Measurements from ENCODE around the gene PLCD3.

PLCD3 gene

DNA sequence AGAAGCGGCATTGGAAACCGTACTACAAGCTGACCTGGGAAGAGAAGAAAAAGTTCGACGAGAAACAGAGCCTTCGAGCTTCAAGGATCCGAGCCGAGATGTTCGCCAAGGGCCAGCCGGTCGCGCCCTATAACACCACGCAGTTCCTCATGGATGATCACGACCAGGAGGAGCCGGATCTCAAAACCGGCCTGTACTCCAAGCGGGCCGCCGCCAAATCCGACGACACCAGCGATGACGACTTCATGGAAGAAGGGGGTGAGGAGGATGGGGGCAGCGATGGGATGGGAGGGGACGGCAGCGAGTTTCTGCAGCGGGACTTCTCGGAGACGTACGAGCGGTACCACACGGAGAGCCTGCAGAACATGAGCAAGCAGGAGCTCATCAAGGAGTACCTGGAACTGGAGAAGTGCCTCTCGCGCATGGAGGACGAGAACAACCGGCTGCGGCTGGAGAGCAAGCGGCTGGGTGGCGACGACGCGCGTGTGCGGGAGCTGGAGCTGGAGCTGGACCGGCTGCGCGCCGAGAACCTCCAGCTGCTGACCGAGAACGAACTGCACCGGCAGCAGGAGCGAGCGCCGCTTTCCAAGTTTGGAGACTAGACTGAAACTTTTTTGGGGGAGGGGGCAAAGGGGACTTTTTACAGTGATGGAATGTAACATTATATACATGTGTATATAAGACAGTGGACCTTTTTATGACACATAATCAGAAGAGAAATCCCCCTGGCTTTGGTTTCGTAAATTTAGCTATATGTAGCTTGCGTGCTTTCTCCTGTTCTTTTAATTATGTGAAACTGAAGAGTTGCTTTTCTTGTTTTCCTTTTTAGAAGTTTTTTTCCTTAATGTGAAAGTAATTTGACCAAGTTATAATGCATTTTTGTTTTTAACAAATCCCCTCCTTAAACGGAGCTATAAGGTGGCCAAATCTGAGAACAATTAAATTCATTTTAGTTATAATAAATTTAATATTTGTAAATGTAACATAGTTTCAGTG is 17.7 kb upstream of the PLCD3 start:
- DNase-seq (ENCODE audit: low spot score) = peak; percentile 57

DNA sequence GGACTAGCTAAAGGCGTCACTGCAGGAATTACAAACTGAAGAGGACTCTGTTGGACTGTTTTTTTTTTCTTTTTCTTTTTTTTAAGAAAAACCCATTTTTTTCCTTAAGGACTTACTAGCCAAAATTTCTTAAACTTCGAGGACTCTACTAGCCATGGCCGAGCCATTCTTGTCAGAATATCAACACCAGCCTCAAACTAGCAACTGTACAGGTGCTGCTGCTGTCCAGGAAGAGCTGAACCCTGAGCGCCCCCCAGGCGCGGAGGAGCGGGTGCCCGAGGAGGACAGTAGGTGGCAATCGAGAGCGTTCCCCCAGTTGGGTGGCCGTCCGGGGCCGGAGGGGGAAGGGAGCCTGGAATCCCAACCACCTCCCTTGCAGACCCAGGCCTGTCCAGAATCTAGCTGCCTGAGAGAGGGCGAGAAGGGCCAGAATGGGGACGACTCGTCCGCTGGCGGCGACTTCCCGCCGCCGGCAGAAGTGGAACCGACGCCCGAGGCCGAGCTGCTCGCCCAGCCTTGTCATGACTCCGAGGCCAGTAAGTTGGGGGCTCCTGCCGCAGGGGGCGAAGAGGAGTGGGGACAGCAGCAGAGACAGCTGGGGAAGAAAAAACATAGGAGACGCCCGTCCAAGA is 16.8 kb upstream of the PLCD3 start:
- DNase-seq (ENCODE audit: low spot score) = peak; percentile 89

DNA sequence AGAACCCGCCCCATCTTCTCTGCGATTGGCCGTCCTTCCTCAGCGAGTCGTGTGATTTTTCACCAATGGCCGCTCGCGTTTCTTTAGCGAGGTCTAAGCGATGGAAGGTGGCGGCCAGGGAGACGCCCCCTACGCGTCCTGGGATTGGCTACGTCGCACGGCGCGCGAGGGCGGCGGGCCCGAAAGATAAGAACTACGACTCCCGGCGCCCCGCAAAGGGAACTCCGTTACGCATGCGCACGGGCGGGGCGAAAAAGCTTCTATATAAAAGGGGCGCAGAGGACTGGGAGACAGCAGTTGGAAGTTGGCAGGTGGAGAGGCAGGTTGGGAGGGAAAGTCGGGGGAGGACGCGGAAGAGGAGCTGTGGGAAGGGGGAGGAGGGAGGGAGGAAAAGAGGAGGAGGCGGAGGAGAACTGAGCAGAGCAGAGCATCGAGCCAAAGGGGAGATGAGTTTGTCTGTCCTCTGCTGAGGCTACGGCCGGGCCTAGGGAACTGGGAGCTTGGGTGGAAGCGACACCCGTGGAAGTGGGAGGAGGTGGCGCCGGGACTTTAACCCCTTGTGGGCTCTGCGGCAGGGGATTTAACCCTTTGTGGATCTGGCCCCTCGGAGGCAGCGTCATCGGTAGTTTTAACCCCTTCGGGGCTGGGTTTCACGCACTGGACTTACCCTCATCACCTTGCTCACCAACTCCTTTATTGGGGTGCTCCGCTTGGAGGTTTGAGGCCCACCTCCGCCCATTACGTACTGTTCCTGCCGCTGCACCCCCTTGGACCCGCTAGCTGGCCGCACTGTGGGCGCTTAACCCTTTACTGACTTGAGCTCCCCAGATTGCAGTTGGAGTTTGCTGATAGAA is 16.1 kb upstream of the PLCD3 start, which contains the start of gene HEXIM1:
TSS of gene HEXIM1 (plus strand) at position 293 of the 854 bp plus-strand sequence. CDS start 716 bp downstream, outside the sequence.
- peak; percentile 99 for DNase-seq (ENCODE audit: low spot score)

DNA sequence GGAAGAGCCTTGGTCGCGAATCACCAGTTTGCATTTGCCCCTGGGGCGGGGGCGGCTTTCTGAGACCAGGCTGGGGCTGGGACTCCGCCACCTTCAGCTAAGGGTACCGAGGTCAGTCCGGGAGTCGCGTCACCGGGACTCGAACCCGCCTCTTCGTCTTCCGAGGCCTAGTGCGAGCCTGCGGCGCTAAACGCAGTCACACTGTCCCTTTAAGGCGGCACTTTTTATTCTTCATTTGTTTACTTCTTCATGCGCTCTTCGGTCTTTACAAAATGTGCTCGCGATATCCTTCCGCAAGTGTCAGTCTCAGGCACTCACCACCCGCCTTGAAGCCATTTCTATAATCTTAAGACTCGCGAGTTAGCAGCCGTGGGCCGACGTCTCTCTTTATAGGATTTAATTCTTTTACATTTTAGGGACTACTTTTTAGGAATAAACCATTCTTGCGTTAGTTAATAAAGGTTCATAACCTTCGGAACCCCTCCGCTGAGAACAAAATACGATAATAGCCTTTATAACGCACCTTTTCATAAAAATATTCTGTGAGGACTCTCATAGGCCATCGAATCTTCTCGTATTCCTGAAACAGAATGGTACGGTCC is 15.4 kb upstream of the PLCD3 start:
- DNase-seq (ENCODE audit: low spot score) = peak; percentile 95

DNA sequence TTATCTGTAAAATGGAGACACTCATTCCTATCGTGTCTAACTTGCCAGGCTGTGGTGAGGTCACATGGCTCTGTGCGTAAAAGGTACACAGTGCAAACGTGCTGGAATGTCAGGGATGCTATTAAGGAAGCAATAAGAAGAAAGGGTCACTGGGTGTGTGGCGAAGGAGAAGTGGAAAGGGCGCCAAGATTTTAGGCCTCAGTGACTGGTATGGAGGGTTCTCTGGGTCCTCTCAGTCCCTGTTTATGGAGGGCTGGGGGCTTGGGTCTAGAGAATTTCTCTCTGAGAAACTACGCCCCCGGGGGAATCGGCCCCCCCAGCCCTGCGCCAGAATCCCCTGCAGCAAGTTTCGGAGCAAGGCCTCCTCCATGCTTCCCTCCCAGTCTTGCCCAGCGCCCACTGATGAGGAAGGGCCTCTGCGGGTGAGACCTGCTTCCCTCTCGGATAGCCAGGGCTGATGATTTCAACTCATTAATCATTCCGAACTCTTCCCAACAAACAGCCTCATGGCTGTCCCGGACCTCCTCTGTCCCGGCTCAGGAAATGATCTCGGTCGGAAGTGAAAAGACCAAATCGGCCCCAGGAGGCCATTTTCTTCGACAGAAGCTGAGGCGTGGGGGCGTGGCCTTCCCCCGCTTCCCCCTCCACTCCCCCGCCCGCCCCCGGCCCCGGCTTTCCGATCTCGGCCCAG is 14.7 kb upstream of the PLCD3 start:
- DNase-seq (ENCODE audit: low spot score) = no peak

DNA sequence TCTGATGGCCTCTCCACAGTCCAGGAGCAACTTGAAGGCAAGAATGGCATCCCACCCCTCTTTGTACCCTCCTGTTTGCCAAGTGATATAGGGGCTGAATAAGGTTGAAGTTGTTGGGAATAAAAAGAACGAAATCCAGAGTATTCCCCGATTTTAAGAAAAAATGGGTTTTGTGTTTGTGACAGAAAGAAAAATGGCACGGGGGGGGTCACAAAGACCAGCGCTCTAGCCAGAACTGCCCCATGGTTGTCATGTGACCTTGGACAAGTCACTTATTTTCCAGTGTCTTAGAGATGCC is 14.2 kb upstream of the PLCD3 start:
- DNase-seq (ENCODE audit: low spot score) = no peak

DNA sequence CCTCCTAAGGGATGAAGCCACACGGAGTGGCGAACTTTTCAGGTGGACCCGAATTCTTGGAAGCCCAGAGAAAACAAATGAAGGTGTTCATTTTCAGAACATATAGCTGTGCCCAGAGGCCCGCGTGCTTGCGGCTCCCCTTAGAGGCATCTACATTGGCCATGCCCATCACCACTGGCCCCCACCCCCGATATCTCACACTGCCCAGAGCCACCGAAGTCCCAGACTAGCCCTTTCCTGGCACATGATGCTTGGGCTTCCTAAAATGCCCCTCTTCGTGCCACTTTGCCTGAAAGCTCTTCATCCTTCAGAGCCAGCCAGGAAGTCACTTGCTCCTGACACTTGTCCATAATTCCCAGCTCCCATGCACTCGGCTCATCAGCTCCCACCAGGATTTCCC is 13.9 kb upstream of the PLCD3 start:
- no peak for DNase-seq (ENCODE audit: low spot score)

DNA sequence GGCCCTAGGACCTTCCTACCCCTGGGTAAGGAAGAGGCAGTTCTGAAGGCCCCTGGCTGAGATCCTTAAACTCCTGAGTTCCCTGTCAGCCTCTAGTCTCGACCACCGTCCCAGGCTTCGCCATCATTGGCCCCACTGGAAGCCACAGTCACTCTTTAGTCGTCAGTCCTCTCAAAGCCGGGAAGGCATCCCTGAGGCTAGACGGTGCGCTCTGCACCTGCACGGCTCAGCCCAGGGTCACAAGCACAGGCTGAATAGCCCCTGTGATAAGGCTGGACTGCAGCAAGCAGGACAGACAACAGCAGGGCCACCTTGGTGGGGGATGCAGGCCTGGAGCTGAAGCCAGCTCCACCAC is 12.7 kb upstream of the PLCD3 start:
- DNase-seq (ENCODE audit: low spot score) = no peak

DNA sequence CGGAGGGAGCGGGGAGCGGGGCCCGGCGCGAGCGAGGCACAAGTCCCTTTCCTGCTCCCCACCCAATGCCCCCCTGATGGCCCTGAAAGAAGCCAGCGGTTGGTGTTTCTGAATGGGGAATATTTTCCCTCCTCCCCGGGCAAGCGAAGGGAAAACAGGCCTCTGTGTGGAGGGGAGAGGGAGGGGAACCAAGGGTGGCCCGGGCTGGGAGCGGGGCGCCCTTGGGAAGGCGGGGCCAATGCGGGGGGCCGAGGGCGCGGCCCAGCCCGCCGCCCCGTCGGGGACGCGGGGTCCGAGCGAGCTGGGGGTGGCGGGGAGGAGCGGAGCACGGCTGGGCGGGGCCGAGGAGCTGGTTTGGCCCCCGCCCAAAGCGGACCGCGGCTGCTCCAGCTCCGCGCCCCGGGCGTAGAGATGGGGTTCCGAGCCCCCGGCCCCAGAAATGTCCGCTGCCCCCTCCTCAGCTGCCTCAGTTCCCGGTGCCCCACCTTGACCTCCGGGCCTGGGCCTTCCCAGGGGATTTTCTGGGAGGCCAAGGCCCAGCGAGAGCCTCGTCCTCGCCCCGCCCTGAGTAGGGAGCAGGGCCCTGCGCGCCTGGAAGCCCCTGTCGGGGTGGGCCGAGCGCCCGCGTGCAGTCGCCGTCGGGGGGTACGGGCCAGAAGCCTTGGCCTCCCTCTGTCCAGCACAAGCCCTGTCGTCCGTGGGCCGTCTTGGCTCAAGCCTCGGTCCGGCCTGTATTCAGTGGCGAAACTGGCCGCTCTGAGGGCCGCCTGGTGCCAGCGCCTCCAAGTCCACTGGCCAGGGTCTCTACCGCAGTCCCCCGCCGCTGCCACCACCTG is 12.1 kb upstream of the PLCD3 start:
- no peak for DNase-seq (ENCODE audit: low spot score)

DNA sequence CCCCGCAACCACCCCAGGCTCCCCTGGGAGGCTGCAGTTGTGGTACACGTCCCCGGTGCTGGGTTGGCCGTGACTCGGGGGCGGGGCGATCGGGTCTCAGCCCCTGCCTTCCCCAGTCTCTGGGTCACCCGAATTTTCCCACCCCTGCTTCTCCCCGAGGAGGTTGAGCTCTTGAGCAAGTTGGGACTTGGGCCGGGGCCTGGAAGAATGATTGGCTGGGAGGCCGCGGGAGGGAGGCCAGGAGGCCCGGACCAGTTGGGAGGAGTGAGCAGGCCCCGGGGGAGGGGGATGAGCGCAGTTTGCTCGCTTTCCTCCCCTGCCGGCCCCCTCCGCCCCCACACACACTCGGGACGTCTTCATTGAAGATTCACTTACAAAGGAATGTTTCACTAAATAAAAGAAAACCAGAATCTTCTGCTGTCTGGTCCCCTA is 11.5 kb upstream of the PLCD3 start:
- DNase-seq (ENCODE audit: low spot score) = peak; percentile 62

DNA sequence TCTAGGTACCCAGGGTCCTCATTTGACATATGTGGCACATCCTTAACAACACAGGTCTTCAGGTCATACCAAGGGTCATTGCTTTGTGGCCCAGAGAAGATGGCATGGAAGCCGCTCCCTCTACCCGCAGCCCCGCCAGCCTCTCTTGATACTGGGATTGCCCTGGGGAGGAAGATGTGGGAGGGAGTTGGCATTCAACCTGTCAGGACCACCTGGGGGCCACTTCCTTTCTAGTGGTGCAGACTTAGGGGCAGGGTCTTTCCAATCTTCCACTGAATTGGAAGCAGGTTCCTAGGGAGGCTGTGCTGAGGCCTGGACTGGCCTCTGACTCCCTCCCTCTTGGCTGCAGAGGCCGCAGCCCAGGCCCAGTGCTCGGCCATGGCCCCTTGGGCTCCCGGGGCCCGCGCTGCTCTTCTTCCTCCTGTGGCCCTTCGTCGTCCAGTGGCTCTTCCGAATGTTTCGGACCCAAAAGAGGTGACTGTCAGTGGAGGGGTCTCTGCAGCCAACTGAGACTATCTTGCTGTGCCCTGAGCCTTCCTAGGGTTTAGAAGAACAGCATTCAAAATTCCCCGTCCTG is 10.9 kb upstream of the PLCD3 start:
- no peak for DNase-seq (ENCODE audit: low spot score)

DNA sequence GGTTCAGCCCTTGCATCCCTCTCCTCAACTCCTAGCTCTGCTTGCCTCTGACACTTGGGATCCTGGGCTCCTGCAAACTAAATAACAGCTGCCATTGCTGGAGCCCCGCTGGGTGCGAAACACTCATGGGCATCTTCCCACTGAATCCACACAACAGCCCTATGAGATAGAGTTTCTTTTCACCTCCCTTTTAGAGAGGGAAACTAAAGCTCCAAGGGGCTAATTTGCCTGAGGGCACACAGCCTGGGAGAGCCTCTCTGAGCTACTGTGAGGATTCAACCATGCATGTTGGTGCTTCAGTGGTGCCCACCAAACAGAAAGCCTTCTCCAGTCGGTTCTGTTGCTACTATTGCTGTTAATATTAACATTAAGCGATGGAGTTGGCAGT is 7.2 kb upstream of the PLCD3 start:
- no peak for DNase-seq (ENCODE audit: low spot score)

DNA sequence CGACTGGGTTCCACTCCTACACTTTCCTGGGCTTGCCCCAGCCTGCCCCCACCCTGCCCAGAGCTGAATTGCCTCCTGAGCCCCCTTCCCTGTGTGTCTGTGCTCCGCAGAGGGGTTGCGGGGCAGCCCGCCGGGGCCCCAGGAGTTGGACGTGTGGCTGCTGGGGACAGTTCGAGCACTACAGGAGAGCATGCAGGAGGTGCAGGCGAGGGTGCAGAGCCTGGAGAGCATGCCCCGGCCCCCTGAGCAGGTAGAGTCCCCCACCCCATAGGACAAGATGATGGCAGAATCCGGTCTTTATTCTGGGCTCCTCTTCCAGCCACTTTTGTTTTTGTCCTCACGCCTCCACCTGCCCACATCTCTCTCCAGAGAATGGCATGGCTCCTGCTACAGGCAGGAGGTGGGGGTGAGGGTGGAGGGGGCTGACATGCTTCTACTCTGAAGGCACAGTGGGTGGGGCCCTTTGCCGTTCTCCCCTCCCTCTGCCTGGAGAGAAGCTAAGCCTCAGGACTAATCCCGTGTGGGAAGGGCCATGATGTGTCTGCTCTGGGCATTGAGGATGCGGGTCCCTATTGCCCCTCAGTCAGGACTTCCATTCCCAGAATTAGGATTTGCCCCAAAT is 6.7 kb upstream of the PLCD3 start:
- no peak for DNase-seq (ENCODE audit: low spot score)

DNA sequence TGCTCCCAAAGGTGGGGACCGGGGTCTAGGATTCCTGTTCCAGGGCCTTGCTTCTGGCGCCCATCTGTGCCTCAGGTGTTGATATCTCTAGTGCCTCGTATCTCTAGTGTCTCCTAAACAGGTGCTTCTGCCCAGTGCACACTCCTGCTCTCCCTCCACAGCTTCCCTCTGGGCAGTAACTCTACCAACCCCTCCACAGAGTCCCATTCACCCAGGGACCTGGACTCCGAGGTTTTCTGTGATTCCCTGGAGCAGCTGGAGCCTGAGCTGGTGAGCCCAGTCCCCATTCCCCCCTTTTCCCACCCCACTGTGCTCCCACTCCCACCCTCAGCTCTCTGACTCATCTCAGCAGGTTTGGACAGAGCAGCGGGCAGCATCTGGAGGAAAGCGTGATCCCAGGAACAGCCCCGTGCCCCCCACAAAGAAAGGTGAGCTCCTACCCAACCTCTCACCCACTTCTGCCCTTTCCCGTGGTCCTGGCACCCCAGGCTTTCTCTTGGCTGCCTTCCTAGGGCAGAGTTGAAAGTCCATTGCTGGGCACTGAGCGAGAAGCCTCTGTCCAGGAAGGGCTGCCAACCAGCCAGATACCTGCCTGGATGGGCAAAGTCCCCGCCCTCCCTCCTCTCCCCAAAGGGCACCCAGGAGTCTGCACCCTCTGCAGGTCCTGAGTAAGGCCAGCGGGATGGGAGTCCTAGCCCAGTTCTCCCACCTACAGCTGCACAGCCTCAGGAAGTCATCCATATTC is 5.4 kb upstream of the PLCD3 start:
- DNase-seq (ENCODE audit: low spot score) = no peak

DNA sequence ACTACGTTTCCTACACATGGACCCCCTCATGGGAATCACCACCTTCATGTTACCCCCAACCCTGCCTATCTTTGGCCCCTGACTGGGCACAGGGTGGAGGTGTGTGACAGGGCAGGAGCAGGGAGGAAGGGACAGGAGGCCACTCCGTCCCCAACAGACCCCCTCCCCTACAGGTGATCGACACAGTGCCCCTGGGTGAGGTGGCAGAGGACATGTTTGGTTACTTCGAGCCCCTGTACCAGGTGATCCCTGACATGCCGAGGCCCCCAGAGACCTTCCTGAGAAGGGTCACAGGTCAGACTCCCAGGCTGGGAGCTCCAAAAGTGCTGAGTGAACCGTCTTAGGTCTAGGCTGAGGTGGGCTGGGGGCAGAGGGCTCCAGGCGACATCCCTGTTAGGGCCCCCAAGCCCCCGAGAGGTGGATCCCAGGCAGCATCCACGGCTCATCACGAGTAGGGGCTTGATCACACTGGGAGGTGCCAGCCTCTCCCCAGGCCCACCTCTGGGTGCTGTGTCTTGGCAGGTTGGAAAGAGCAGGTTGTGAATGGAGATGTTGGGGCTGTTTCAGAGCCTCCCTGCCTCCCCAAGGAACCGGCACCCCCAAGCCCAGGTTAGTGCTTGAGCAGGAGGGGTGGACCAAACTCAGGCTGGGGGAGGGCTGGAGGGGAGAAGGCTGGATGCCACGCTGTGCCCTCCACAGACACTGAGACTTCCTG is 4.7 kb upstream of the PLCD3 start:
- no peak for DNase-seq (ENCODE audit: low spot score)

DNA sequence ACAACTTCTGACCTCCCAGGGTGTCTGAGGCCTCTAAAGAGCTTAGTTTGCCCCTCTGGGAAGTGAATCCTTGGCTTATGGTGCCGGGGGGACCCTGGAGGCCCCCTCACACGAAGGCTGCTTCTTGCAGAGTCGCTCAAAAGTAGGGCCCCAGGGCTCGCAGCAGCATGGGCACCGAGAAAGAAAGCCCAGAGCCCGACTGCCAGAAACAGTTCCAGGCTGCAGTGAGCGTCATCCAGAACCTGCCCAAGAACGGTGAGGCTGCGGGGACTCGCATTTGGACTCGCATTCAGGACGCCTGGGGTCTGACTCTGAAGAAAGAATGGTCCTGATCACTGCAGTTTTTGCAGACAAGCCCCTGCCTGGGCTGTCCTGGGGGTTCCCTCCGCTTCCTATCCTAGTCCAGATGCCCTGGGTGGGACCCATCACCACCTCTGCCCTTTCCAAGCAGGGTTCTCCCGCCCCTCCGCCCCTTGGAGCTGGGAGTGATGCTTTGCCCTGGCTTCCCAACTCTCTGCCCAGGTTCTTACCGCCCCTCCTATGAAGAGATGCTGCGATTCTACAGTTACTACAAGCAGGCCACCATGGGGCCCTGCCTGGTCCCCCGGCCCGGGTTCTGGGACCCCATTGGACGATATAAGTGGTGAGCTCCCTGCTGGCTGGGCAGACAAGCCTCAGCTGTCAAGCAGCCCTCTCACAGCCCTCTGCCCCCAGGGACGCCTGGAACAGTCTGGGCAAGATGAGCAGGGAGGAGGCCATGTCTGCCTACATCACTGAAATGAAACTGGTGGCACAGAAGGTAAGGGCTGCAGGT is 3.9 kb upstream of the PLCD3 start:
- DNase-seq (ENCODE audit: low spot score) = no peak

DNA sequence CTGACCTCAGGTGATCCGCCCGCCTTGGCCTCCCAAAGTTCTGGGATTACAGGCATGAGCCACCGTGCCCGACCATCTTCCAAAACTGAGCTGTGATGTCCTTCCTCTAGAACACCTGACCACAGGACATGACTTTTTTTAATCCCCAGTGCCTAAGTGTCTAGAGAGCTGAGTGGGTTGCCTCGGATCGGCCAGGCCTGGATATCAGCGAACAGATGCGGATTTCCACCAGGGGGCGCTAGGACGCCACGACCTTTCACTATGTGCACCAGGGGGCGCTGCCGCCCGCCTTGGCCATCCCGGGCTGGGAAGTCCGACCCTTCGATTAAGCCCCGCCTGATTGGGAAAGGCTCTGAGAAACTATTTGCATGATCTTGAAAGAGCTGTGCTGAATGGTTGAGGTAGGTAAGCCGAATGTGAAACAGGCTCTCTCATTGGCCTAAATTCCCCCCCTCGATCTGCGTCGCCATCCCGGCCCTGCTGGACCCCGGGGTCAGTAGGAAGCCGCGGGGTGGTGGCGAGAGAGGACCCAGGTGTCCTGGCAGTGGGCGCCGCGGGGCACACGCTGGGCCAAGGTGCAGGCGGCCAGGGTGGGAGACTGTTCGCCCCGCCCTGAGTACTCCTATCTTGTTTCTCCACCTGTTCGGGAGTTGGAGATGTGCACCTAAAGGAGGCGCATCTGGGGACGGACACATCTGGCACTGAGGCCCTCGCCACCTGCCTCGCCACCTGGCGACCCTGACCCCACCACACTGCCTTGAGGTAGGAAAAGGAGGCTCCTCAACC is 3.1 kb upstream of the PLCD3 start, which contains the start of gene ACBD4:
TSS of gene ACBD4 (plus strand) at position 496 of the 786 bp plus-strand sequence. CDS start 458 bp downstream, outside the sequence.
- DNase-seq (ENCODE audit: low spot score) = peak; percentile 99

All from cerebellar cortex (tissue), 1 donor.